Ishikawa (cell line): ENCODE data around the gene TLR6.

Experiments used
- CEBPB ChIP-seq: IDR thresholded peaks from 2 replicates; pipeline ENCODE4 v1.6.1; 2012
- CREB1 ChIP-seq: IDR thresholded peaks from 2 replicates; pipeline ENCODE4 v1.6.1; 2012; ENCODE audit warnings: low read depth
- EGR1 ChIP-seq: IDR thresholded peaks from 2 replicates; pipeline ENCODE4 v1.6.1; 2012
- EP300 ChIP-seq: IDR thresholded peaks from 2 replicates; pipeline ENCODE4 v1.6.1; 2012; ENCODE audit warnings: borderline replicate concordance
- FOXM1 ChIP-seq: IDR thresholded peaks from 2 replicates; pipeline ENCODE4 v1.6.1; 2012; ENCODE audit warnings: low read depth, borderline replicate concordance
- NFIC ChIP-seq: IDR thresholded peaks from 2 replicates; pipeline ENCODE4 v1.6.1; 2012
- RAD21 ChIP-seq: IDR thresholded peaks from 2 replicates; pipeline ENCODE4 v1.6.1; 2012; ENCODE audit warnings: low read depth
- TAF1 ChIP-seq: IDR thresholded peaks from 2 replicates; pipeline ENCODE4 v1.6.1; 2012; ENCODE audit warnings: low read depth, mild to moderate bottlenecking
- TCF12 ChIP-seq: IDR thresholded peaks from 2 replicates; pipeline ENCODE4 v1.6.1; 2012; ENCODE audit warnings: low read depth
- TEAD4 ChIP-seq: IDR thresholded peaks from 2 replicates; pipeline ENCODE4 v1.6.1; 2012
- YY1 ChIP-seq: IDR thresholded peaks from 2 replicates; pipeline ENCODE4 v1.6.1; 2012; ENCODE audit warnings: low read depth
- ZBTB7A ChIP-seq: IDR thresholded peaks from 2 replicates; pipeline ENCODE4 v1.6.1; 2012; ENCODE audit warnings: low read depth
- TF ChIP-seq, protein P1 (sequence below): IDR thresholded peaks from 2 replicates; pipeline ENCODE4 v1.6.1; 2012
- TF ChIP-seq, protein P2 (sequence below): IDR thresholded peaks from 2 replicates; pipeline ENCODE4 v1.6.1; 2012; ENCODE audit warnings: low read depth, mild to moderate bottlenecking
- TF ChIP-seq, protein P3 (sequence below): IDR thresholded peaks from 2 replicates; pipeline ENCODE4 v1.6.1; 2012

Gene TLR6

GRCh38 chr4:38898245-38898644 lies 41.6 kb upstream of the TLR6 start:
- TF ChIP-seq NFIC (no peak), CEBPB (no peak), YY1 (no peak), TAF1 (no peak), RAD21 (no peak), EGR1 (no peak), ZBTB7A (no peak), TEAD4 (no peak), EP300 (no peak), TCF12 (no peak), CREB1 (no peak), FOXM1 (no peak)
- TF ChIP-seq, protein P1, sequence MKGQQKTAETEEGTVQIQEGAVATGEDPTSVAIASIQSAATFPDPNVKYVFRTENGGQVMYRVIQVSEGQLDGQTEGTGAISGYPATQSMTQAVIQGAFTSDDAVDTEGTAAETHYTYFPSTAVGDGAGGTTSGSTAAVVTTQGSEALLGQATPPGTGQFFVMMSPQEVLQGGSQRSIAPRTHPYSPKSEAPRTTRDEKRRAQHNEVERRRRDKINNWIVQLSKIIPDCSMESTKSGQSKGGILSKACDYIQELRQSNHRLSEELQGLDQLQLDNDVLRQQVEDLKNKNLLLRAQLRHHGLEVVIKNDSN = no peak
- TF ChIP-seq, protein P2, sequence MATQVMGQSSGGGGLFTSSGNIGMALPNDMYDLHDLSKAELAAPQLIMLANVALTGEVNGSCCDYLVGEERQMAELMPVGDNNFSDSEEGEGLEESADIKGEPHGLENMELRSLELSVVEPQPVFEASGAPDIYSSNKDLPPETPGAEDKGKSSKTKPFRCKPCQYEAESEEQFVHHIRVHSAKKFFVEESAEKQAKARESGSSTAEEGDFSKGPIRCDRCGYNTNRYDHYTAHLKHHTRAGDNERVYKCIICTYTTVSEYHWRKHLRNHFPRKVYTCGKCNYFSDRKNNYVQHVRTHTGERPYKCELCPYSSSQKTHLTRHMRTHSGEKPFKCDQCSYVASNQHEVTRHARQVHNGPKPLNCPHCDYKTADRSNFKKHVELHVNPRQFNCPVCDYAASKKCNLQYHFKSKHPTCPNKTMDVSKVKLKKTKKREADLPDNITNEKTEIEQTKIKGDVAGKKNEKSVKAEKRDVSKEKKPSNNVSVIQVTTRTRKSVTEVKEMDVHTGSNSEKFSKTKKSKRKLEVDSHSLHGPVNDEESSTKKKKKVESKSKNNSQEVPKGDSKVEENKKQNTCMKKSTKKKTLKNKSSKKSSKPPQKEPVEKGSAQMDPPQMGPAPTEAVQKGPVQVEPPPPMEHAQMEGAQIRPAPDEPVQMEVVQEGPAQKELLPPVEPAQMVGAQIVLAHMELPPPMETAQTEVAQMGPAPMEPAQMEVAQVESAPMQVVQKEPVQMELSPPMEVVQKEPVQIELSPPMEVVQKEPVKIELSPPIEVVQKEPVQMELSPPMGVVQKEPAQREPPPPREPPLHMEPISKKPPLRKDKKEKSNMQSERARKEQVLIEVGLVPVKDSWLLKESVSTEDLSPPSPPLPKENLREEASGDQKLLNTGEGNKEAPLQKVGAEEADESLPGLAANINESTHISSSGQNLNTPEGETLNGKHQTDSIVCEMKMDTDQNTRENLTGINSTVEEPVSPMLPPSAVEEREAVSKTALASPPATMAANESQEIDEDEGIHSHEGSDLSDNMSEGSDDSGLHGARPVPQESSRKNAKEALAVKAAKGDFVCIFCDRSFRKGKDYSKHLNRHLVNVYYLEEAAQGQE = no peak
- TF ChIP-seq, protein P3, sequence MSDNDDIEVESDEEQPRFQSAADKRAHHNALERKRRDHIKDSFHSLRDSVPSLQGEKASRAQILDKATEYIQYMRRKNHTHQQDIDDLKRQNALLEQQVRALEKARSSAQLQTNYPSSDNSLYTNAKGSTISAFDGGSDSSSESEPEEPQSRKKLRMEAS = no peak

GRCh38 chr4:38896940-38897339 lies 40.3 kb upstream of the TLR6 start:
- TF ChIP-seq EP300 = no peak
- TF ChIP-seq EGR1 = no peak
- TF ChIP-seq, protein P3 = no peak
- TF ChIP-seq FOXM1 = no peak
- TF ChIP-seq NFIC = no peak
- no peak for TF ChIP-seq TAF1
- no peak for TF ChIP-seq ZBTB7A
- TF ChIP-seq TEAD4 = no peak
- TF ChIP-seq YY1 = no peak
- TF ChIP-seq, protein P1 = no peak
- no peak for TF ChIP-seq RAD21
- TF ChIP-seq, protein P2 = no peak
- no peak for TF ChIP-seq TCF12

DNA sequence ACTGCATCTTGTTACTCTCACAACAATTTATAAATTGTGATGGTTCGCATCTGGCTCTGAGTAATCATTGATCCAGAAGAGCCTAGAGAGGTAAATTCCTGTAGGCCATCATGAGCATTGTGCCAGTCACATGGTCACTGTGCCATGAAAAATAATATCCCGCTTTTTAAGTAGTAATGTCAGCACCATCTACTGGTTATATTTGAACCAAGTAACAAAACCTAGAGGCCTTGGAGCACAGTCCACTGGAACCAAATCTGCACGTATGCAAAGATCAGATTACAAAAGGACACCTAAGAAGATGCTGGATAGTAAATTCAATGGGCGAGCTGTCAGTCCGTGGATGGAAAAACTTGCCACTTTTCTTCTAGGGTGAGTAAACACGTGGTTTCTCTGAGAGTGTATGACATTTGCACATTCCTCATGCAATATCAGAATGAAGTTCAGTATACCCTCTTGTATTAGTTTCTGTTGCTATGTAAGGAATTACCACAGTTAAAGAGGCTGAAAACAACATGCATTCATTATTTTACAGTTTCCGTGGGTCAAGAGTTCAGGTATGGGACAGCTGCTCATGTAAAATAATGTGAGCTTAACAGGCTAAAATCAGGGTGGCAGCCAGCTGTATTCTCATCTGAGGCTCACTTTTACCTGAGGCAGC lies 37.8 kb upstream of the TLR6 start:
- TF ChIP-seq NFIC (no peak), ZBTB7A (no peak), CEBPB (no peak)
- TF ChIP-seq, protein P3 = no peak

DNA sequence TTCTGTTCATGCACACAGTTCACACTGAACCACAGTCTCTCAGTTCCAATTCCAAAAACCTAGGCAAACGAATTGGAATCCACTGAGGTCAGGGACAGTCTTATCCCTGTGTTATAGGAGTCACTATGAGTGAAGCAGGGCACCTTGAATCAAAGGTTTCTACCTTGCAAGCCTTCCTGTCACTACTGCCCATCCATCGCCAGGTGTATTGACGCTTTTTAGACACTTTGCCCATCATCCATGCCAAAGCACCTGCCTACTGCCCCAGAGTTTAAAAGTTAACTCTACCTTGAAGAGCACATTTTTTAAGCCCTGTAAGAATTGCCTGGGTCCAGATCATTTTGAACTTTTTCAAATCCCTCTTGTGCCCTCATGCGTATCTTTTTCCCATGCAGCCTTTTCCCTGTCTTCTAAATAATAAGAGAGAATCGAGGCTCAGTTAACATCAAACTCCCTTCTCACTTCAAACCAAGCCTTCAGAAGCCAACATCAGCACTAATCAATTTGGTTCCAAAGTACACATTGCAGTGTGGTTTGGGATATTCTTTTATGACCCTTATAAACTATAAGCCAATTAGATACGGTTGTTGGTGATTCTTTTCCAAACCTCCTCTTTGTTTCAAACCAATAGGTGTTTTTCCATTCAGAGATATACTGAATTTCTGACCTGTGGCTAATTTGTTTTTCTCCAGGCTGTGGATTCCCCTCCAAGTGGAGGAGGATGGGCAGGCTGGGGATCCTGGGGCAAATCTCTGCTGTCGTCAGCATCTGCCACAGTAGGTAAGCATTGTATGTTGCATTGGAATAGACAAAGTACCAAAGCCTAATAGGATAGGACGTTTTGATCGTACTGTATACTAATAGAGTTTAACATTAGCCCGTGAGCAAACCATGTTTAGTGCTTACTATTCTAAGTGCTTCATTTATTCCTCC lies 34.7 kb upstream of the TLR6 start:
- TF ChIP-seq, protein P3 = no peak
- TF ChIP-seq EP300 = no peak
- TF ChIP-seq NFIC = no peak

- TF ChIP-seq RAD21 (no peak), TCF12 (peak; percentile 53; the same call in 1 of the 2 replicates), EP300 (peak; percentile 72; the same call in 1 of the 2 replicates), TEAD4 (peak; percentile 49; the same call in 1 of the 2 replicates)
These were observed 32.5 kb upstream of the TLR6 start for GRCh38 chr4:38889143-38889542.
